ENCODE data around the gene SLC27A5.

DNA sequence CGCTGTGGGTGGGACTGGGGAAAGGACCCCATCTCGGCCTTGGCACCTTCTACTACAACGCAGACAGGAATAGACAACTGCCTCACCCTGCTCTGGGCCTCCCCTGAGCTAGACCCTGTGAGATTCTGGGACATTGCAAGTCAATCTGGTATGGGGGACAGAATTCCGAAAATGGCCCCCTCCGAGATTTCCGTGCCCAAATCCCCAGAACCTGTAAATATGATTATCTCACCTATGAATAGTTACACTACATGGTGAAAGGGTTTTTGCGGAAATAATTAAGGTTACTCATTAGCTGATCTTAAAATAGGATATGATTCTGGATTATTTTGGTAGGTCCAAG, 8.4 kb upstream of the SLC27A5 start:
- TF ChIP-seq, protein P1, sequence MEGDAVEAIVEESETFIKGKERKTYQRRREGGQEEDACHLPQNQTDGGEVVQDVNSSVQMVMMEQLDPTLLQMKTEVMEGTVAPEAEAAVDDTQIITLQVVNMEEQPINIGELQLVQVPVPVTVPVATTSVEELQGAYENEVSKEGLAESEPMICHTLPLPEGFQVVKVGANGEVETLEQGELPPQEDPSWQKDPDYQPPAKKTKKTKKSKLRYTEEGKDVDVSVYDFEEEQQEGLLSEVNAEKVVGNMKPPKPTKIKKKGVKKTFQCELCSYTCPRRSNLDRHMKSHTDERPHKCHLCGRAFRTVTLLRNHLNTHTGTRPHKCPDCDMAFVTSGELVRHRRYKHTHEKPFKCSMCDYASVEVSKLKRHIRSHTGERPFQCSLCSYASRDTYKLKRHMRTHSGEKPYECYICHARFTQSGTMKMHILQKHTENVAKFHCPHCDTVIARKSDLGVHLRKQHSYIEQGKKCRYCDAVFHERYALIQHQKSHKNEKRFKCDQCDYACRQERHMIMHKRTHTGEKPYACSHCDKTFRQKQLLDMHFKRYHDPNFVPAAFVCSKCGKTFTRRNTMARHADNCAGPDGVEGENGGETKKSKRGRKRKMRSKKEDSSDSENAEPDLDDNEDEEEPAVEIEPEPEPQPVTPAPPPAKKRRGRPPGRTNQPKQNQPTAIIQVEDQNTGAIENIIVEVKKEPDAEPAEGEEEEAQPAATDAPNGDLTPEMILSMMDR (IDR thresholded peaks at IDR 0.05; ENCODE audit: poor library complexity), result no peak
- no peak for TF ChIP-seq EZH2 (IDR thresholded peaks at IDR 0.05; ENCODE audit: borderline replicate concordance)

Measured in hepatocyte (in vitro differentiated cells).